HuH-7.5 (cell line): Measurements from ENCODE around the gene THEM4.
"Not testable (repeated sequence)": the region's sequence is repeated elsewhere in the genome, so short reads cannot be mapped to it uniquely, and the experiment has no call there.

Experiments
- DNase-seq: peaks from one replicate; pipeline ENCODE4 v3.0.0; 2011; ENCODE audit warnings: low spot score

The THEM4 gene

GRCh38 chr1:151859891-151860293, 49.4 kb downstream of the THEM4 start:
- DNase-seq = no peak

GRCh38 chr1:151858886-151859665, 50.2 kb downstream of the THEM4 start:
- DNase-seq = no peak

GRCh38 chr1:151858030-151858746, 51.1 kb downstream of the THEM4 start:
- no peak for DNase-seq

GRCh38 chr1:151855933-151856332, 53.4 kb downstream of the THEM4 start:
- DNase-seq = no peak

- DNase-seq = not testable (repeated sequence)
These were observed 53.8 kb downstream of the THEM4 start for GRCh38 chr1:151855516-151855915.

GRCh38 chr1:151854658-151855057, 54.7 kb downstream of the THEM4 start:
- no peak for DNase-seq

- no peak for DNase-seq
These were observed 55.8 kb downstream of the THEM4 start, which contains the start of gene THEM5 for GRCh38 chr1:151853411-151853943. Gene THEM5 (minus strand): TSS chr1:151853712. CDS start chr1:151853565, 147 bp downstream.

GRCh38 chr1:151852733-151853132, 56.6 kb downstream of the THEM4 start:
- DNase-seq = no peak

GRCh38 chr1:151851886-151852285, 57.4 kb downstream of the THEM4 start:
- DNase-seq = no peak

GRCh38 chr1:151849871-151850270, 59.4 kb downstream of the THEM4 start:
- DNase-seq = no peak

- no peak for DNase-seq
These were observed 60.2 kb downstream of the THEM4 start for GRCh38 chr1:151849126-151849525.

GRCh38 chr1:151847867-151848596, 61.3 kb downstream of the THEM4 start:
- DNase-seq = no peak

GRCh38 chr1:151846686-151847237, 62.5 kb downstream of the THEM4 start:
- no peak for DNase-seq

GRCh38 chr1:151846062-151846568, 63.2 kb downstream of the THEM4 start:
- DNase-seq = no peak

- DNase-seq = no peak
These were observed 65.9 kb downstream of the THEM4 start for GRCh38 chr1:151843398-151843797.

GRCh38 chr1:151841141-151841540, 68.2 kb downstream of the THEM4 start:
- no peak for DNase-seq

GRCh38 chr1:151840421-151840820, 68.9 kb downstream of the THEM4 start:
- DNase-seq = no peak

GRCh38 chr1:151839457-151840403, 69.6 kb downstream of the THEM4 start, which contains the start of gene C2CD4D:
Gene C2CD4D (minus strand): TSS chr1:151839820. CDS start chr1:151838989, 831 bp downstream.
- peak; percentile 48 for DNase-seq

GRCh38 chr1:151839082-151839412, 70.3 kb downstream of the THEM4 start:
- no peak for DNase-seq

GRCh38 chr1:151838222-151839081, 70.9 kb downstream of the THEM4 start:
- DNase-seq = peak; percentile 82
